OCI-LY3 (cell line): ENCODE results near the gene AHSG.
"Not testable (repeated sequence)": the region's sequence is repeated elsewhere in the genome, so short reads cannot be mapped to it uniquely, and the experiment has no call there.

ENCODE experiments used
- H2AFZ ChIP-seq: fragments of 200-600, 300-600 bp; shearing (Covaris generic); 2 replicates; pipeline ENCODE4 v1.6.0; 2014; ENCODE audit warnings: antibody characterized with exemption, low read depth, low read length
- H3K27ac ChIP-seq: fragments of 200-600, 300-600 bp; sonication (generic); 2 replicates; pipeline ENCODE4 v1.5.1; 2014; ENCODE audit warnings: mild to moderate bottlenecking, low read length, moderate library complexity, mixed read lengths
- H3K27me3 ChIP-seq: fragments of 200-600, 300-600 bp; sonication (generic); 2 replicates; pipeline ENCODE4 v1.6.1; 2014; ENCODE audit warnings: low read depth, low read length, mixed read lengths
- H3K36me3 ChIP-seq: fragments of 200-600, 300-600 bp; sonication (generic); replicated peaks from 2 replicates; pipeline ENCODE3; 2014; ENCODE audit warnings: low read depth, low read length, mixed read lengths
- H3K4me1 ChIP-seq: fragments of 300-600, 200-600 bp; sonication (generic); 2 replicates; pipeline ENCODE4 v1.6.1; 2014; ENCODE audit warnings: low read length, mixed read lengths
- H3K4me2 ChIP-seq: fragments of 200-600, 300-600 bp; sonication (generic); 2 replicates; pipeline ENCODE4 v1.6.1; 2014; ENCODE audit warnings: low read length, mixed read lengths
- H3K4me3 ChIP-seq: fragments of 300-600, 200-600 bp; sonication (generic); 2 replicates; pipeline ENCODE4 v1.5.1; 2014; ENCODE audit warnings: antibody characterized with exemption, mild to moderate bottlenecking, low read length, moderate library complexity
- H3K79me2 ChIP-seq: fragments of 300-600, 200-600 bp; shearing (Covaris generic); 2 replicates; pipeline ENCODE4 v1.6.1; 2014; ENCODE audit warnings: mild to moderate bottlenecking, low read length, mixed read lengths
- H3K9ac ChIP-seq: fragments of 300-600, 200-600 bp; shearing (Covaris generic); 2 replicates; pipeline ENCODE4 v1.6.0; 2014; ENCODE audit warnings: mild to moderate bottlenecking, low read length, moderate library complexity
- H3K9me3 ChIP-seq: fragments of 200-600, 300-600 bp; shearing (Covaris generic); 2 replicates; pipeline ENCODE4 v1.6.1; 2014; ENCODE audit warnings: low read length, mixed read lengths; ENCODE audit not compliant: insufficient read depth
- H4K20me1 ChIP-seq: fragments of 200-600, 300-600 bp; sonication (generic); 2 replicates; pipeline ENCODE4 v1.6.1; 2016; ENCODE audit warnings: low read length, mixed read lengths; ENCODE audit not compliant: insufficient read depth
- CTCF ChIP-seq: fragments of 200-600, 300-600 bp; sonication (generic); IDR thresholded peaks from 2 replicates; pipeline ENCODE4 v1.5.1; 2014; ENCODE audit warnings: antibody characterized with exemption, low read length, low read depth
- EZH2phosphoT487 ChIP-seq: fragments of 200-600 bp; shearing (Covaris generic); IDR thresholded peaks from 2 replicates; pipeline ENCODE4 v1.6.1; 2018; ENCODE audit warnings: antibody characterized with exemption, mixed run types, low read depth

AHSG gene

GRCh38 chr3:186627852-186628414, 15.1 kb downstream of the AHSG start:
- Histone ChIP-seq H3K27ac (no peak overlapping the region), H3K9ac (no peak overlapping the region), H3K79me2 (no peaks in the 10 kb centered on the region), H3K36me3 (no peaks in the 10 kb centered on the region), H4K20me1 (no peaks in the 10 kb centered on the region), H3K4me3 (no peak overlapping the region), H3K9me3 (no peaks in the 10 kb centered on the region), H3K27me3 (peaks cover 7% of the 10 kb centered on the region; the same call in 1 of the 2 replicates), H2AFZ (no peak overlapping the region), H3K4me2 (no peak overlapping the region), H3K4me1 (no peaks in the 10 kb centered on the region)
- TF ChIP-seq EZH2phosphoT487 (no peak), CTCF (no peak)

- Histone ChIP-seq H2AFZ (no peak overlapping the region), H3K36me3 (no peaks in the 10 kb centered on the region), H3K4me2 (no peak overlapping the region), H3K4me3 (no peak overlapping the region), H3K9me3 (no peaks in the 10 kb centered on the region), H3K27ac (no peak overlapping the region), H3K4me1 (no peaks in the 10 kb centered on the region), H3K79me2 (no peaks in the 10 kb centered on the region), H3K27me3 (no peaks in the 10 kb centered on the region; the same call in 1 of the 2 replicates), H4K20me1 (no peaks in the 10 kb centered on the region), H3K9ac (no peak overlapping the region)
- no peak for TF ChIP-seq CTCF
- no peak for TF ChIP-seq EZH2phosphoT487
These were observed 15.9 kb downstream of the AHSG start for GRCh38 chr3:186628756-186629155.

- H3K27ac ChIP-seq = no peak overlapping the region
- no peak overlapping the region for H3K9ac ChIP-seq
- no peaks in the 10 kb centered on the region for H3K36me3 ChIP-seq
- H3K4me1 ChIP-seq = no peaks in the 10 kb centered on the region
- H3K4me2 ChIP-seq = no peak overlapping the region
- H2AFZ ChIP-seq = no peak overlapping the region
- H3K9me3 ChIP-seq = no peaks in the 10 kb centered on the region
- TF ChIP-seq CTCF (no peak), EZH2phosphoT487 (no peak)
- H4K20me1 ChIP-seq = no peaks in the 10 kb centered on the region
- H3K27me3 ChIP-seq = peaks cover 7% of the 10 kb centered on the region
- H3K79me2 ChIP-seq = no peaks in the 10 kb centered on the region
- H3K4me3 ChIP-seq = no peak overlapping the region
These were observed 18.2 kb downstream of the AHSG start for GRCh38 chr3:186630950-186631641.

GRCh38 chr3:186633481-186633880, 20.6 kb downstream of the AHSG start:
- no peak for TF ChIP-seq EZH2phosphoT487
- no peak for TF ChIP-seq CTCF
- no peaks in the 10 kb centered on the region for H3K79me2 ChIP-seq
- H3K4me2 ChIP-seq = no peak overlapping the region
- peaks cover 8% of the 10 kb centered on the region for H3K27me3 ChIP-seq
- no peak overlapping the region for H3K9ac ChIP-seq
- no peaks in the 10 kb centered on the region for H3K9me3 ChIP-seq
- H3K27ac ChIP-seq = no peak overlapping the region
- H3K4me1 ChIP-seq = no peaks in the 10 kb centered on the region
- H3K4me3 ChIP-seq = no peak overlapping the region
- H3K36me3 ChIP-seq = no peaks in the 10 kb centered on the region
- H4K20me1 ChIP-seq = no peaks in the 10 kb centered on the region
- H2AFZ ChIP-seq = no peak overlapping the region

GRCh38 chr3:186634207-186634606, 21.3 kb downstream of the AHSG start:
- not testable (repeated sequence) for H4K20me1 ChIP-seq, H3K9ac ChIP-seq, H3K4me2 ChIP-seq, H2AFZ ChIP-seq, H3K27me3 ChIP-seq, H3K9me3 ChIP-seq, H3K4me3 ChIP-seq, H3K36me3 ChIP-seq, H3K4me1 ChIP-seq, H3K79me2 ChIP-seq, H3K27ac ChIP-seq
